OCI-LY3 (cell line): ENCODE measurements around the gene LGALS8.

Experiments
- H2AFZ ChIP-seq: fragments of 200-600, 300-600 bp; shearing (Covaris generic); 2 replicates; pipeline ENCODE4 v1.6.0; 2014; ENCODE audit warnings: antibody characterized with exemption, low read depth, low read length
- H3K27ac ChIP-seq: fragments of 200-600, 300-600 bp; sonication (generic); 2 replicates; pipeline ENCODE4 v1.5.1; 2014; ENCODE audit warnings: mild to moderate bottlenecking, low read length, moderate library complexity, mixed read lengths
- H3K27me3 ChIP-seq: fragments of 200-600, 300-600 bp; sonication (generic); 2 replicates; pipeline ENCODE4 v1.6.1; 2014; ENCODE audit warnings: low read depth, low read length, mixed read lengths
- H3K36me3 ChIP-seq: fragments of 200-600, 300-600 bp; sonication (generic); replicated peaks from 2 replicates; pipeline ENCODE3; 2014; ENCODE audit warnings: low read depth, low read length, mixed read lengths
- H3K4me1 ChIP-seq: fragments of 300-600, 200-600 bp; sonication (generic); 2 replicates; pipeline ENCODE4 v1.6.1; 2014; ENCODE audit warnings: low read length, mixed read lengths
- H3K4me2 ChIP-seq: fragments of 200-600, 300-600 bp; sonication (generic); 2 replicates; pipeline ENCODE4 v1.6.1; 2014; ENCODE audit warnings: low read length, mixed read lengths
- H3K4me3 ChIP-seq: fragments of 300-600, 200-600 bp; sonication (generic); 2 replicates; pipeline ENCODE4 v1.5.1; 2014; ENCODE audit warnings: antibody characterized with exemption, mild to moderate bottlenecking, low read length, moderate library complexity
- H3K79me2 ChIP-seq: fragments of 300-600, 200-600 bp; shearing (Covaris generic); 2 replicates; pipeline ENCODE4 v1.6.1; 2014; ENCODE audit warnings: mild to moderate bottlenecking, low read length, mixed read lengths
- H3K9ac ChIP-seq: fragments of 300-600, 200-600 bp; shearing (Covaris generic); 2 replicates; pipeline ENCODE4 v1.6.0; 2014; ENCODE audit warnings: mild to moderate bottlenecking, low read length, moderate library complexity
- H3K9me3 ChIP-seq: fragments of 200-600, 300-600 bp; shearing (Covaris generic); 2 replicates; pipeline ENCODE4 v1.6.1; 2014; ENCODE audit warnings: low read length, mixed read lengths; ENCODE audit not compliant: insufficient read depth
- H4K20me1 ChIP-seq: fragments of 200-600, 300-600 bp; sonication (generic); 2 replicates; pipeline ENCODE4 v1.6.1; 2016; ENCODE audit warnings: low read length, mixed read lengths; ENCODE audit not compliant: insufficient read depth
- EZH2phosphoT487 ChIP-seq: fragments of 200-600 bp; shearing (Covaris generic); IDR thresholded peaks from 2 replicates; pipeline ENCODE4 v1.6.1; 2018; ENCODE audit warnings: antibody characterized with exemption, mixed run types, low read depth
- TF ChIP-seq, protein P1 (sequence below): fragments of 200-600, 300-600 bp; sonication (generic); IDR thresholded peaks from 2 replicates; pipeline ENCODE4 v1.5.1; 2014; ENCODE audit warnings: antibody characterized with exemption, low read length, low read depth

Gene LGALS8

DNA sequence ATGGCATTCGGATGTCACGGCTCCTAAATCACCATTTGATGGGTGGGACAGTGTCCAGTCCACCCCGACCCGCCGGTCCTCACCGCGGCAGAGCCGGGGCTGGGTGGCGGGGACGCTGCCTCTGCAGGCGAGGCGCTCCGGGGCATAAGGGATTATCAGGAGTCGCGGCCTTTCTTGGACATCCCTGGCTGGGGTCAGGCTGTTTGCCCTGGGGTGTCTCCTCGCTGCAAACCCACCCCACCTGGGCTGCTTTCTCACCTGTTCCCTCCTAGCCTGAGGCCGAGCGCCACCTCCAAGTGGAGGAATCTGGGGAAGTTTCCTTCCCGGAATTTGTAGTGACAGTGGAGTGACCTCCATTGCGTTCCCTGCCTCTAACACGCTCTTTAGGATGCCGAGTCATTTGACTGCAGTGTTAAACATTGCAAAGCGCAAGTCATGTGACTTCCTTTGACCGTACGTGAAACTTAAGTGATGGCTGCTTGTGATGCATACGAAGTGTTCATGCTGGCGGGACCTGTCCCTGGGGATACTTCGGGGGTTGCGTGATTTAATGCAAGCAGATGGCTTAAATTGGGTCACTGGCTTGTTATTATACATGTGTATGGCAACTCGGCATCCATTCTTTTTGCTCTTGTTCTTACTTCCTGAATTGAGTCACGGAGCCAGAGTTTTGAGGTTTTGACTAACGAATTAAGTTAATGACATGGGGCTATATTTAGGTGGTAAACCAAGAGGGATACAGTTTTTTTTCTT lies 536 bp downstream of the LGALS8 start:
- Histone ChIP-seq H3K27me3 (peaks cover 47% of the 10 kb centered on the region), H3K9ac (peak overlapping the region; percentile 53), H3K4me2 (peak overlapping the region; percentile 73), H4K20me1 (no peaks in the 10 kb centered on the region), H3K36me3 (no peaks in the 10 kb centered on the region), H3K27ac (no peak overlapping the region), H3K79me2 (no peaks in the 10 kb centered on the region), H3K4me3 (peak overlapping the region; percentile 77), H3K4me1 (no peaks in the 10 kb centered on the region), H2AFZ (peak overlapping the region; percentile 74), H3K9me3 (no peaks in the 10 kb centered on the region)
- no peak for TF ChIP-seq EZH2phosphoT487
- TF ChIP-seq, protein P1, sequence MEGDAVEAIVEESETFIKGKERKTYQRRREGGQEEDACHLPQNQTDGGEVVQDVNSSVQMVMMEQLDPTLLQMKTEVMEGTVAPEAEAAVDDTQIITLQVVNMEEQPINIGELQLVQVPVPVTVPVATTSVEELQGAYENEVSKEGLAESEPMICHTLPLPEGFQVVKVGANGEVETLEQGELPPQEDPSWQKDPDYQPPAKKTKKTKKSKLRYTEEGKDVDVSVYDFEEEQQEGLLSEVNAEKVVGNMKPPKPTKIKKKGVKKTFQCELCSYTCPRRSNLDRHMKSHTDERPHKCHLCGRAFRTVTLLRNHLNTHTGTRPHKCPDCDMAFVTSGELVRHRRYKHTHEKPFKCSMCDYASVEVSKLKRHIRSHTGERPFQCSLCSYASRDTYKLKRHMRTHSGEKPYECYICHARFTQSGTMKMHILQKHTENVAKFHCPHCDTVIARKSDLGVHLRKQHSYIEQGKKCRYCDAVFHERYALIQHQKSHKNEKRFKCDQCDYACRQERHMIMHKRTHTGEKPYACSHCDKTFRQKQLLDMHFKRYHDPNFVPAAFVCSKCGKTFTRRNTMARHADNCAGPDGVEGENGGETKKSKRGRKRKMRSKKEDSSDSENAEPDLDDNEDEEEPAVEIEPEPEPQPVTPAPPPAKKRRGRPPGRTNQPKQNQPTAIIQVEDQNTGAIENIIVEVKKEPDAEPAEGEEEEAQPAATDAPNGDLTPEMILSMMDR: no peak

DNA sequence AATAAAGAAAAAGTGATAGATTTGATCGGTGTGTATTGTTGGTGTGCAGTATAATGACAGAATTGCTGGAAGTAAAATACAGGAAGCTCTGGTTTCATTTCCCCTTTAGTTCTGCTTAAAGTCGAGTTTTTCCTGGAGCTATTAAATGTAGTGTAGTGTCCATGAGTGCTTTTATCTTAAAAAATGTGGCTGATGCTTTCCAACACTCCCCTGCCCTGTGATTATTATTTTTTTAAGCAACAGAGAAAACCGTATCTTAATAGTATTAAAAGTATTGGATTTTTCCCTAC lies 1.1 kb downstream of the LGALS8 start:
- no peaks in the 10 kb centered on the region for H4K20me1 ChIP-seq
- H3K9ac ChIP-seq: peak overlapping the region; percentile 53
- H3K4me1 ChIP-seq: no peaks in the 10 kb centered on the region
- H3K9me3 ChIP-seq: no peaks in the 10 kb centered on the region
- TF ChIP-seq EZH2phosphoT487: no peak
- TF ChIP-seq, protein P1: no peak
- H3K4me2 ChIP-seq: peak overlapping the region; percentile 73
- H3K79me2 ChIP-seq: no peaks in the 10 kb centered on the region
- peak overlapping the region; percentile 74; the same call in 1 of the 2 replicates for H2AFZ ChIP-seq
- peaks cover 43% of the 10 kb centered on the region for H3K27me3 ChIP-seq
- H3K36me3 ChIP-seq: no peaks in the 10 kb centered on the region
- H3K27ac ChIP-seq: no peak overlapping the region
- H3K4me3 ChIP-seq: peak overlapping the region; percentile 77

DNA sequence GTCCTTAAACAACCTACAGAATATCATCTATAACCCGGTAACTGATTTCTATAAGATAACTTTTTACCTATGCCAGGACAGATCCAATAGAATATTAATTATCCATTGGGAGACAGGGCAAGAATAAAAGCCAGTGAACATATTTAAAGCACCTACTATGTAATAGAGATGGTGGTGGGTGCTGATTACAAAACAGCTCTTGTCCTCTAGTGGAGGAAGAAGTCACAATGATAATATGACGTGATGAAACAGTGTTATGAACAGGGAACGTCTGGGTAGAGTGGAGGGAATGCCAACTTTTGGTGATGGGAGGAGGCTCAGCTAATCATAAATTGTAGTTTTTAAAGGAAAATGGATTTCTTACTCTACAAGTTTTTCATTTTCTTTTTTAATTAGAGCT lies 2.3 kb downstream of the LGALS8 start:
- peaks cover 7% of the 10 kb centered on the region for H3K4me1 ChIP-seq
- H3K27ac ChIP-seq: no peak overlapping the region
- H4K20me1 ChIP-seq: no peaks in the 10 kb centered on the region

DNA sequence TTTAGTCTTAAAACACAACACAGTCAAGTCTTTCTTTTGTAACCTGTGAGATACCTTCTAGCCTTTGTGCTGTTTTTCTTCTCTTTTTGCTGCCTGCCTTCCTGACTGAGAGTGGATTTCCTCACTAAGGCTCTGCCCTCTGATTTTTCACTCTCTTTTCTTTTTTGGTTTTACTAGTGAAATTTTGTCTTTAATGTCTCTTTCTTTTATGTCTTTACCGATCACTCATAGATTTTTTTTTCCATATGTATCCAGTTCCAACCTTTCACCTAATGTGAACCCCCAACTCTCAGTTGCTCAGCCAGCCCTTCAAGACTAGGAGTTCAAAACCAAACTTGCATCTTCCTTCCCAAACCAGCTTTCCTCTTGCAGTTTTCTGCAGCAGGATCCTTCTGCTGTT lies 6.5 kb downstream of the LGALS8 start:
- no peak for TF ChIP-seq EZH2phosphoT487
- TF ChIP-seq, protein P1: no peak
- Histone ChIP-seq H3K9ac (no peak overlapping the region), H4K20me1 (no peaks in the 10 kb centered on the region), H3K36me3 (peaks cover 6% of the 10 kb centered on the region), H3K27ac (no peak overlapping the region), H2AFZ (no peak overlapping the region), H3K4me2 (no peak overlapping the region), H3K4me1 (peaks cover 17% of the 10 kb centered on the region), H3K27me3 (peaks cover 11% of the 10 kb centered on the region), H3K79me2 (no peaks in the 10 kb centered on the region), H3K9me3 (no peaks in the 10 kb centered on the region), H3K4me3 (no peak overlapping the region)

More for the DNA sequence above, 2.3 kb downstream of the LGALS8 start:
- Histone ChIP-seq H2AFZ (no peak overlapping the region), H3K9ac (no peak overlapping the region), H3K4me3 (no peak overlapping the region), H3K27me3 (peaks cover 34% of the 10 kb centered on the region), H3K79me2 (no peaks in the 10 kb centered on the region), H3K4me2 (no peak overlapping the region), H3K9me3 (no peaks in the 10 kb centered on the region), H3K36me3 (no peaks in the 10 kb centered on the region)
- TF ChIP-seq EZH2phosphoT487: no peak
- TF ChIP-seq, protein P1: no peak
